ENCODE results near the gene SPPL2B. TPM values are rescaled to one million over a fixed set of nuclear protein-coding genes. Genes with fewer than 3 reads are reported as not detected.
A peak's percentile ranks its signal among the peaks of the same experiment; 100 is the strongest.

Gene SPPL2B
- total RNA-seq, 1 experiment from 2014 or later: 73.7 TPM

- no peak overlapping the region for H3K27ac ChIP-seq (ENCODE audit: insufficient read length, low read depth, low read length)
- no peak overlapping the region for H3K18ac ChIP-seq (ENCODE audit: insufficient read length, low read depth, low read length)
- H3K56ac ChIP-seq (ENCODE audit: insufficient read length, low read depth, low read length): no peak overlapping the region
- H3K36me3 Mint-ChIP-seq (ENCODE audit: insufficient read depth in 1 of 3, low read depth in 3 of 3): peaks cover 5 to 28% (median 25%) of the 10 kb centered on the region in 3 experiments
- H2BK12ac ChIP-seq (ENCODE audit: insufficient read length, low read depth, low read length): no peak overlapping the region
- no peak overlapping the region for H2BK15ac ChIP-seq (ENCODE audit: low read depth, low read length)
- H3T11ph ChIP-seq (ENCODE audit: low read length): no peak overlapping the region
- no peak overlapping the region for H2BK20ac ChIP-seq (ENCODE audit: low read depth, low read length, poor library complexity, severe bottlenecking)
- no peak overlapping the region for H2AK5ac ChIP-seq (ENCODE audit: insufficient read length, low read length)
- no peak overlapping the region for H4K5ac ChIP-seq (ENCODE audit: insufficient read length, low read depth, low read length)
- peaks cover 36 to 50% of the 10 kb centered on the region in 2 experiments for H3K4me1 Mint-ChIP-seq
- no peak for TF ChIP-seq CTCF (conservative IDR thresholded peaks at IDR 0.05)
- H3K23ac ChIP-seq (ENCODE audit: insufficient read length, low read depth, low read length): no peak overlapping the region
- no peak overlapping the region for H2AFZ ChIP-seq (ENCODE audit: low read length)
- H4K91ac ChIP-seq (ENCODE audit: insufficient read length, low read depth, low read length): no peak overlapping the region
- no peaks in the 10 kb centered on the region for H3K9me3 Mint-ChIP-seq
- H4K8ac ChIP-seq (replicated peaks; ENCODE audit: insufficient read length, low read depth, low read length): no peak overlapping the region
- H3K9me3 ChIP-seq (ENCODE audit: control insufficient read depth, low read depth, low read length): no peaks in the 10 kb centered on the region
- WGBS (ENCODE audit: extremely low coverage, insufficient read length, low lambda C conversion rate): no CpG with 5 or more reads among the region's 16 CpGs
- peak overlapping the region; percentile 98 to 99 for H3K4me3 Mint-ChIP-seq
- H2BK120ac ChIP-seq (ENCODE audit: low read depth, low read length, poor library complexity, severe bottlenecking): no peak overlapping the region
- H3K27me3 ChIP-seq (ENCODE audit: insufficient read depth, low read length): no peaks in the 10 kb centered on the region
- peak overlapping the region; percentile 53 for H3K9ac ChIP-seq (ENCODE audit: extremely low read depth, insufficient read length, low read length)
- H3K79me1 ChIP-seq (ENCODE audit: insufficient read depth, low read depth, low read length, poor library complexity, severe bottlenecking): no peaks in the 10 kb centered on the region
- peak overlapping the region; percentile 71 to 95 (median 92); a peak in 4 of 7 replicates for H3K27ac Mint-ChIP-seq
- peaks cover 5% of the 10 kb centered on the region; the same call in 1 of the 2 replicates for H3K4me1 ChIP-seq (ENCODE audit: insufficient read depth, low read length)
- peaks cover 1% of the 10 kb centered on the region; the same call in 1 of the 2 replicates for H3K27me3 Mint-ChIP-seq (ENCODE audit: low read depth)
- H2BK5ac ChIP-seq (ENCODE audit: insufficient read length, low read length): no peak overlapping the region
- peak overlapping the region; percentile 90 for H3K4me2 ChIP-seq (ENCODE audit: insufficient read depth, insufficient read length, low read length)
- H4K20me1 ChIP-seq (ENCODE audit: control insufficient read depth, insufficient read depth, insufficient read length): peaks cover 5% of the 10 kb centered on the region
- peak overlapping the region; percentile 81 for H3K14ac ChIP-seq (ENCODE audit: insufficient read depth, low read length)
- no peak overlapping the region for H3K4ac ChIP-seq (ENCODE audit: low read depth, low read length)
- H3K79me2 ChIP-seq (ENCODE audit: insufficient read depth, low read length): peaks cover 5% of the 10 kb centered on the region; the same call in 1 of the 2 replicates
- H3K23me2 ChIP-seq (ENCODE audit: insufficient read length, low read depth, low read length, poor library complexity, severe bottlenecking): peaks cover 9% of the 10 kb centered on the region
- no peak for DNase-seq
Measured at GRCh38 chr19:2329149-2329478, 630 bp downstream of the SPPL2B start.

All from H9 (cell line).